Measurements from ENCODE around the gene PTPRF. TPM values are rescaled to one million over a fixed set of nuclear protein-coding genes. Genes with fewer than 3 reads are reported as not detected.

PTPRF gene
- total and polyA plus RNA-seq, 3 donors from 2014 or later = 43.1 to 51.0 (median 45.4) TPM

GRCh38 chr1:43659212-43660166 is 128.8 kb downstream of the PTPRF start:
- H3K27me3 ChIP-seq = no peaks in the 10 kb centered on the region
- WGBS, 2 donors = 91 to 93% methylated on average over 14 of the region's 14 CpGs
- no peak for DNase-seq
- no peak for TF ChIP-seq CTCF (IDR thresholded peaks at IDR 0.05)
- TF ChIP-seq POLR2A (IDR thresholded peaks at IDR 0.05) = no peak
- H3K9me3 ChIP-seq = no peaks in the 10 kb centered on the region
- H3K4me1 ChIP-seq = no peaks in the 10 kb centered on the region
- H3K36me3 ChIP-seq (ENCODE audit: low read depth, missing control alignments) = no peaks in the 10 kb centered on the region
- H3K27ac ChIP-seq = no peak overlapping the region
- no peak overlapping the region for H3K4me3 ChIP-seq
- intact Hi-C loops (cut with DNase I; ENCODE audit: low total_unique reads) = no loop called here

DNA sequence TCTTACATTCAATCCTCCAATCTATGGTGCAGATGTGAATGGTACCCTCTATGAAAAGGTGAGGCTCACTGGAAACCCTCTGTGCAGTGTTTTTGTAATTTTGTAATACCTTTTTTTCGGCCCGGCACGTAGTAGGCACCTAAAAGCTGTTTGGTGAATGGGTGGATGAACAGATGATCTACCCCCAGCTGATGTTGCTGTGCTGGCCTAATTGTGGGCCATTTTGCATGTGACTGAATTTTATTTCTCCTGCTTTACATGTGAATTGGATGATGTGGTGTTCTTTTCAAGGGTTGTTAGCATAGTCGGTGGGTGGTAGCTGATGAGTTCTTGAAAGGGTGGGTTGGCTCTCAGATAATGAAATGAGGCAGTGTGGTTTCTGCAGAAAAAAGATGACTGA is 129.7 kb downstream of the PTPRF start:
- 84 to 90% methylated on average over 4 of the region's 4 CpGs for WGBS, 2 donors
- H3K36me3 ChIP-seq (ENCODE audit: low read depth, missing control alignments) = no peaks in the 10 kb centered on the region
- no peaks in the 10 kb centered on the region for H3K9me3 ChIP-seq
- DNase-seq = no peak
- H3K4me1 ChIP-seq = no peaks in the 10 kb centered on the region
- H3K4me3 ChIP-seq = no peak overlapping the region
- H3K27ac ChIP-seq = no peak overlapping the region
- no peaks in the 10 kb centered on the region for H3K27me3 ChIP-seq
- TF ChIP-seq POLR2A (IDR thresholded peaks at IDR 0.05) = no peak
- TF ChIP-seq CTCF (IDR thresholded peaks at IDR 0.05) = no peak
- intact Hi-C loops (cut with DNase I; ENCODE audit: low total_unique reads) = no loop called here

DNA sequence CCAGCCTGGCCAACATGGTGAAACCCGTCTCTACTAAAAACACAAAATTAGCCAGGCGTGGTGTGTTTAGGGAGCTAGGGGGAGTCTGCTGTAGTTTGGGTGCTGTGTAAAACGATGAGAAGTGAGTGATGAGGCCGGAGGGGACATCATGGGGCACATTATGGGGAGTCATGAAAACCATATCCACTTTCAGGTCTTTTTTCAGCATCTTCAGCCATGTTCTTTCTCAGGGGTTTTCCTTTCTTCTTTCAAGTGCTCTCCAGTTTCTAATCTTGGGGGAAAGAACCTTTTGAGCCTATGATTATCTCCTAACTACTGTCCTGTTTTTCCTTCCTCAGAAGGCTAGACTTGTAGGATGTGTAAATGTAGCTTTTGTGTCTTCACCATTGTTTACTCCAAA is 133.7 kb downstream of the PTPRF start:
- TF ChIP-seq POLR2A (IDR thresholded peaks at IDR 0.05) (no peak), CTCF (IDR thresholded peaks at IDR 0.05) (no peak)
- no peaks in the 10 kb centered on the region for H3K27me3 ChIP-seq
- no peaks in the 10 kb centered on the region for H3K9me3 ChIP-seq
- H3K4me1 ChIP-seq = no peaks in the 10 kb centered on the region
- 78 to 80% methylated on average over 4 of the region's 4 CpGs for WGBS, 2 donors
- DNase-seq = no peak
- intact Hi-C loops (cut with DNase I; ENCODE audit: low total_unique reads) = no loop called here
- H3K36me3 ChIP-seq (ENCODE audit: low read depth, missing control alignments) = no peaks in the 10 kb centered on the region
- H3K4me3 ChIP-seq = no peak overlapping the region
- no peak overlapping the region for H3K27ac ChIP-seq

GRCh38 chr1:43666608-43667007 is 135.9 kb downstream of the PTPRF start:
- intact Hi-C loops (cut with DNase I; ENCODE audit: low total_unique reads) = no loop called here
- Histone ChIP-seq H3K27me3 (no peaks in the 10 kb centered on the region), H3K9me3 (no peaks in the 10 kb centered on the region), H3K36me3 (ENCODE audit: low read depth, missing control alignments) (no peaks in the 10 kb centered on the region), H3K4me3 (no peak overlapping the region), H3K4me1 (no peaks in the 10 kb centered on the region), H3K27ac (no peak overlapping the region)
- TF ChIP-seq CTCF (IDR thresholded peaks at IDR 0.05) = no peak
- TF ChIP-seq POLR2A (IDR thresholded peaks at IDR 0.05) = no peak
- DNase-seq = no peak

DNA sequence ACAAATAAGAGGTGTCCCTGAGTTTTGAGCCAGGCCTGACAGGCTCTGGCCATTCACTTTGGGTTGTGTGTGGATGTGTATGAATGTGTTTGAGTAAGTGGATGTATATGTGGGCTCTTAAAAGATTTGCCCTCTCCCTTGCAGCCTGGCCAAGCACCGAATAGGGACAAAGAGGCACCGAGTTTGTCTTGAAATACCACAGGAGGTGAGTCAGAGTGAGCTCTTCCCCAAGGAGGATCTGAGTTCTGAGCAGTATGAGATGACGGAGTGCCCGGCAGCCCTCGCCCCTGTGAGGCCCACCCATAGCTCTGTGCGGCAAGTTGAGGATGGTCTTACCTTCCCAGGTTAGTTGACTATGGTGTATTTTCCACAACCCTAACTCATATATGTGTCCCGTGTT is 138.3 kb downstream of the PTPRF start:
- Histone ChIP-seq H3K36me3 (ENCODE audit: low read depth, missing control alignments) (no peaks in the 10 kb centered on the region), H3K27ac (no peak overlapping the region), H3K4me1 (no peaks in the 10 kb centered on the region), H3K9me3 (no peaks in the 10 kb centered on the region), H3K27me3 (no peaks in the 10 kb centered on the region), H3K4me3 (no peak overlapping the region)
- intact Hi-C loops (cut with DNase I; ENCODE audit: low total_unique reads) = no loop called here
- no peak for TF ChIP-seq CTCF (IDR thresholded peaks at IDR 0.05)
- no peak for TF ChIP-seq POLR2A (IDR thresholded peaks at IDR 0.05)
- no peak for DNase-seq
- 88 to 94% methylated on average over 7 of the region's 7 CpGs for WGBS, 2 donors
